ENCODE results near the gene PRM1. TPM values are rescaled to one million over a fixed set of nuclear protein-coding genes. Genes with fewer than 3 reads are reported as not detected.

PRM1 gene
- total RNA-seq, 1 experiment from 2014 or later = not detected

DNA sequence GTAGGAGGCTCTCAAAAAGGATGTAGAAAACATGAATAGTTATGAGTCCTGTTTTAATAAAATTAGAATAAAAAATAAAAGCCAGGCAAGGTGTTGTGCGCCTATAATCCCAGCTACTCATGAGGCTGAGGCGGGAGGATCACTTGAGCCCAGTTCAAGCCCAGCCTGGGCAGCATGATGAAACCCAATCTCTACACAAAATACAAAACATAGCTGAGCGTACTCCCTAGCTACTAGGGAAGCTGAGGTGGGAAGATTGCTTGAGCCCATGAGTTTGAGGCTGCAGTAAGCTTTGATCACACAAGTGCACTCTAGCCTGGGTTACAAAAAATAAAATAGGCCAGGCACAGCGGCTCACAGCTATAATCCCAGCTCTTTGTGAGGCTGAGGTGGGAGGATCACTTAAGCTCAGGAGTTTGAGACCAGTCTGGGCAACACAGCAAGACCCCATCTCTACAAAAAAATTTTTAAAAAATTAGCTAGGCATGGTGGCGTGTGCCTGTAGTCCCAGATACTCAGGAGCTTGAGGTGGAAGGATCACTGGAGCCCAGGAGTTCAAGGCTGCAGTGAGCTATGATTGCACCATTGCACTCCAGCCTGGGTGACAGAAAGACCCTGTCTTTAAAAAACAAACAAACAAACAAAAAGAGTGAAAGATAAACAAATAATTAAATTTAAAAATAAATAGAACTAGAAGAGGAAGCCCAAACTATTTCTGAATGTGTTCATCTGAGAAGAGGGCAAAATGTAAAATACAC, 17.2 kb upstream of the PRM1 start:
- no peak overlapping the region for H2AFZ ChIP-seq (ENCODE audit: low read length)
- H3T11ph ChIP-seq (ENCODE audit: low read length) = no peak overlapping the region
- H3K4me1 Mint-ChIP-seq = peaks cover 17 to 23% of the 10 kb centered on the region in 2 experiments
- no peak overlapping the region for H2BK20ac ChIP-seq (ENCODE audit: low read depth, low read length, poor library complexity, severe bottlenecking)
- H3K4me2 ChIP-seq (ENCODE audit: insufficient read depth, insufficient read length, low read length) = no peak overlapping the region
- H3K27ac ChIP-seq (ENCODE audit: insufficient read length, low read depth, low read length) = no peak overlapping the region
- no peak overlapping the region for H2BK15ac ChIP-seq (ENCODE audit: low read depth, low read length)
- no peak overlapping the region for H2BK5ac ChIP-seq (ENCODE audit: insufficient read length, low read length)
- no peak overlapping the region for H2AK5ac ChIP-seq (ENCODE audit: insufficient read length, low read length)
- H3K27me3 Mint-ChIP-seq (ENCODE audit: low read depth) = no peaks in the 10 kb centered on the region
- no peak overlapping the region for H3K23ac ChIP-seq (ENCODE audit: insufficient read length, low read depth, low read length)
- no peaks in the 10 kb centered on the region for H3K9me3 ChIP-seq (ENCODE audit: control insufficient read depth, low read depth, low read length)
- no peak overlapping the region for H4K91ac ChIP-seq (ENCODE audit: insufficient read length, low read depth, low read length)
- no peak for DNase-seq
- no peaks in the 10 kb centered on the region for H3K9me3 Mint-ChIP-seq
- H3K9ac ChIP-seq (ENCODE audit: extremely low read depth, insufficient read length, low read length) = no peak overlapping the region
- H3K27me3 ChIP-seq (ENCODE audit: insufficient read depth, low read length) = no peaks in the 10 kb centered on the region
- peak overlapping the region in 1 of 3 experiments; percentile 18; a peak in 1 of 7 replicates for H3K27ac Mint-ChIP-seq
- no CpG with 5 or more reads among the region's 5 CpGs for WGBS (ENCODE audit: extremely low coverage, insufficient read length, low lambda C conversion rate)
- H3K14ac ChIP-seq (ENCODE audit: insufficient read depth, low read length) = no peak overlapping the region
- H3K79me2 ChIP-seq (ENCODE audit: insufficient read depth, low read length) = no peaks in the 10 kb centered on the region
- H4K20me1 ChIP-seq (ENCODE audit: control insufficient read depth, insufficient read depth, insufficient read length) = no peaks in the 10 kb centered on the region
- H4K5ac ChIP-seq (ENCODE audit: insufficient read length, low read depth, low read length) = no peak overlapping the region
- no peak overlapping the region for H2BK120ac ChIP-seq (ENCODE audit: low read depth, low read length, poor library complexity, severe bottlenecking)
- H3K23me2 ChIP-seq (ENCODE audit: insufficient read length, low read depth, low read length, poor library complexity, severe bottlenecking) = no peaks in the 10 kb centered on the region
- H3K79me1 ChIP-seq (ENCODE audit: insufficient read depth, low read depth, low read length, poor library complexity, severe bottlenecking) = no peaks in the 10 kb centered on the region
- H3K4me1 ChIP-seq (ENCODE audit: insufficient read depth, low read length) = peaks cover 3% of the 10 kb centered on the region; the same call in 1 of the 2 replicates
- TF ChIP-seq CTCF (conservative IDR thresholded peaks at IDR 0.05) = no peak
- H3K4me3 Mint-ChIP-seq = no peak overlapping the region
- no peak overlapping the region for H3K18ac ChIP-seq (ENCODE audit: insufficient read length, low read depth, low read length)
- H3K56ac ChIP-seq (ENCODE audit: insufficient read length, low read depth, low read length) = no peak overlapping the region
- H4K8ac ChIP-seq (replicated peaks; ENCODE audit: insufficient read length, low read depth, low read length) = no peak overlapping the region
- no peaks in the 10 kb centered on the region for H3K36me3 Mint-ChIP-seq (ENCODE audit: insufficient read depth in 1 of 3, low read depth in 3 of 3)
- no peak overlapping the region for H2BK12ac ChIP-seq (ENCODE audit: insufficient read length, low read depth, low read length)
- no peak overlapping the region for H3K4ac ChIP-seq (ENCODE audit: low read depth, low read length)

All from H9 (cell line).